IPS DF 4.7 (cell line): ENCODE results near the gene AKT1.

ENCODE experiments used
- DNase-seq: peaks from one replicate; pipeline ENCODE4 v3.0.0-alpha.2; 2013; ENCODE audit warnings: low spot score; ENCODE audit errors: extremely low read depth

Gene AKT1

GRCh38 chr14:104724981-104725771 is 70.4 kb downstream of the AKT1 start:
- peak; percentile 38 for DNase-seq

DNA sequence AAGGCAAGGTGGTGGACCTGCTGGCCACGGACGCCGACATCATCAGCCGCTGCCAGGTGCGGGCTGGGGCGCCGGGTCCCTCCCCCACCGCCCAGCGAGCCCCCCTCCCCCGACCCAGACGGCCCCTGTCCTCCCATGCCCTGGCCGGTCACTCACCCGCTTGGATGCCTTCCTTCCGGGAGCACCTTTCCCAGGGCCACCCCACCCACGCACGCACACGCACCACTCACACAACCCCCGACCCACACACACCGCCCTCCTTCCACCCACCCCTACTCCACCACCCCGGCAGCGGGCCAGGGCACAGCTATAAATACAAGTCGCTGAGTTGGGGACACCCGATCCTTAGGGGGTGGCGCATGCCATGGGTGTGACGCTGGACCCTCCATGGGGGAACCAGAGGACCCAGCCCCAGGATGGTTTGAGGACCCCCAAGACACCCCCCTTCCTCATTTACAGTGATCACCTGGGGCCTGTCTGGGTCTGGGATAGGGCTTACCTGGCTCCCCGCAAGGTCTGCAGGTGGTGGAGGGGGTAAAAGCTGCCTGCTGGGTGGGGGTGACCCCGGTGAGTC is 71.1 kb downstream of the AKT1 start:
- no peak for DNase-seq

- no peak for DNase-seq
Observed at GRCh38 chr14:104723651-104724406, 71.7 kb downstream of the AKT1 start, which contains the start of gene ADSS1. Gene ADSS1, plus strand, starts transcription at chr14:104724229. Its CDS starts 42 bp downstream, at chr14:104724271.

DNA sequence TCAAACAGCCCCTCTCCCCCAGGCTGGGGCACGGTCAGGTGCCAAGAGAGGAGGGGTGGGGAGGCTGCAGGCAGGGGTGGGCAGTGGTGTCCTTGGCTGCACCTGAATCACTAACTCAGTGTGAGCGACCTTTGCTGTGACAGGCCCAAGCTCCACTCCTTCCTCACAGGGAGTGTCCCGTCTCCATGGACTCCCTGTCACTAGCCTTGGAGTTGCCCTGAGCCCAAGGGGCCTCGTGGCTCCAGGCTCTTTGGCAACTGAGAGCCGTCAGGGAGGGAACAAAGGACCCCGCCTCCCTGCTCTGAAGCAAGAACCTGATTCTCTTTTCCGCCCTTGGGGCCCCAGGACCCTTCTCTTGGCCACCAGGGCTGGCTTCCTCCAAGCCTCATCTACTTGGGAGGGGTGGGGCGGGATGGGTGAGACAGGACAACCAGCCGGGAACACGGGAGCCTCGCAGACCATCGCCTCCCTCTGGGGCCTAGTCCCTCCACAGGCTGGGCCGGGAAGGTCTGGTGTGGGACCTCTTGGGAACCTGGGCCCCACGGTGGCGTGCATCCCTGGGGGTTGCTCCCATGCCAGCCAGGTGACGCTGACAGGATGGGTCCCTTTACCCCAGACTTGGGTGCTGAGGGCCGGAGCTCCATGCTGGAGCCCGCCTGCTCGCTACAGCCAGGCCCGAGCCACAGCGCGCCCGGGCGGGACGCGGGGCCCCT is 72.5 kb downstream of the AKT1 start:
- DNase-seq: no peak

GRCh38 chr14:104721505-104722431 is 73.8 kb downstream of the AKT1 start:
- no peak for DNase-seq
